HCT116 (cell line): ENCODE measurements around the gene SPEM3. TPM values are rescaled to one million over a fixed set of nuclear protein-coding genes. Genes with fewer than 3 reads are reported as not detected.

Experiments
- ATAC-seq: fragments of 200-7000 bp; cut with Tn5 transposase; 2 replicates; pipeline ENCODE4 v1.9.1; 2020; ENCODE audit warnings: mild to moderate bottlenecking, moderate library complexity
- BruUV-seq: library from RNA; stranded (reverse); fragments of 400-500 nt; replicated peaks from 2 replicates; lab custom pipeline; 2021; lab: Mats Ljungman, UMichigan
- CTCF ChIA-PET: fragments of 300-600 bp; sonication (Branson Sonifier 250); formaldehyde crosslinking; loops from one replicate; lab custom pipeline; 2021; ENCODE audit warnings: antibody characterized with exemption; lab: Charles Lee
- POLR2A ChIA-PET: fragments of 300-600, 350-600 bp; sonication (Branson Sonifier 250); formaldehyde crosslinking; loops from one replicate; lab custom pipeline; 2021; ENCODE audit warnings: antibody characterized with exemption; lab: Charles Lee
- RAD21 ChIA-PET, 2 experiments: fragments of 300-600 bp; sonication (Branson Sonifier 250); formaldehyde crosslinking; loops; one replicate each; lab custom pipeline; 2023; ENCODE audit warnings: low total read pairs in 2 of 2; ENCODE audit not compliant: uncharacterized antibody in 2 of 2, unreplicated experiment in 2 of 2, low non-redundant PET in 1 of 2; lab: Charles Lee
- DNase-seq: peaks from one replicate; pipeline ENCODE4 v3.0.0-alpha.2; 2010; ENCODE audit warnings: low read depth, low spot score
- H2AFZ ChIP-seq: fragments of 200-600 bp; shearing (Covaris generic), sonication (generic); 2 replicates; pipeline ENCODE4 v1.6.1; 2017; ENCODE audit warnings: low read depth, mixed run types, mixed read lengths, antibody characterized with exemption, low read length; ENCODE audit not compliant: poor library complexity, severe bottlenecking
- H3K27ac ChIP-seq: 2 replicates; pipeline ENCODE4 v1.5.1; 2012; ENCODE audit warnings: low read depth, low read length
- H3K27me3 ChIP-seq: fragments of 200-600 bp; sonication (generic); 2 replicates; pipeline ENCODE4 v1.6.1; 2016; ENCODE audit warnings: mixed run types, low read length, mixed read lengths; ENCODE audit not compliant: insufficient read depth
- H3K36me3 ChIP-seq, 2 experiments: fragments of 200-500 bp in 1 of 2; fragments of 200-600 bp in 1 of 2; sonication (Bioruptor generic) in 1 of 2; sonication (generic) in 1 of 2; 2 replicates each; pipeline versions ENCODE4 v1.5.1 to v1.6.1; 2014 to 2016; ENCODE audit warnings: low read length in 2 of 2, inconsistent platforms in 1 of 2, mixed read lengths in 1 of 2, mixed run types in 1 of 2; ENCODE audit not compliant: insufficient read depth in 2 of 2, control insufficient read depth in 1 of 2
- H3K4me1 ChIP-seq, 2 experiments: fragments of 200-600 bp in 1 of 2; sonication (generic) in 1 of 2; 2 replicates each; pipeline versions ENCODE4 v1.5.1 to v1.6.1; 2012 to 2017; ENCODE audit warnings: low read length in 2 of 2, inconsistent platforms in 1 of 2, mild to moderate bottlenecking in 1 of 2, mixed read lengths in 1 of 2, mixed run types in 1 of 2, moderate library complexity in 1 of 2; ENCODE audit not compliant: insufficient read depth in 2 of 2, control insufficient read depth in 1 of 2
- H3K4me2 ChIP-seq: fragments of 200-600 bp; sonication (generic); 2 replicates; pipeline ENCODE4 v1.6.1; 2017; ENCODE audit warnings: mixed run types, low read length, mixed read lengths
- H3K4me3 ChIP-seq, 2 experiments: fragments of 200-600 bp in 1 of 2; sonication (generic) in 1 of 2; replicated peaks in 1 of 2; 2 replicates each; pipeline ENCODE4 v1.5.1; 2011 to 2016; ENCODE audit warnings: low read length in 2 of 2, control low read depth in 1 of 2, low read depth in 1 of 2, mild to moderate bottlenecking in 1 of 2, mixed read lengths in 1 of 2, mixed run types in 1 of 2
- H3K79me2 ChIP-seq: fragments of 200-600 bp; sonication (generic); 2 replicates; pipeline ENCODE4 v1.6.1; 2017; ENCODE audit warnings: mild to moderate bottlenecking, mixed run types, low read length, moderate library complexity, mixed read lengths; ENCODE audit not compliant: insufficient read depth
- H3K9ac ChIP-seq: fragments of 200-600 bp; sonication (generic); 2 replicates; pipeline ENCODE4 v1.6.1; 2016; ENCODE audit warnings: low read length, mixed read lengths
- H3K9me2 ChIP-seq: fragments of 200-600 bp; sonication (generic), shearing (Covaris generic); 2 replicates; pipeline ENCODE4 v1.6.1; 2017; ENCODE audit warnings: mixed run types, mild to moderate bottlenecking, moderate library complexity; ENCODE audit not compliant: insufficient read depth
- H3K9me3 ChIP-seq, 2 experiments: fragments of 200-500 bp in 1 of 2; fragments of 200-600 bp in 1 of 2; sonication (Bioruptor generic) in 1 of 2; sonication (generic) in 1 of 2; 2 replicates each; pipeline ENCODE4 v1.6.1; 2014 to 2017; ENCODE audit warnings: low read length in 2 of 2, mixed read lengths in 2 of 2, inconsistent platforms in 1 of 2, low read depth in 1 of 2, mild to moderate bottlenecking in 1 of 2, mixed run types in 1 of 2, moderate library complexity in 1 of 2; ENCODE audit not compliant: control insufficient read depth in 1 of 2, insufficient read depth in 1 of 2
- H4K20me1 ChIP-seq: fragments of 200-600 bp; sonication (generic), shearing (Covaris generic); 2 replicates; pipeline ENCODE4 v1.6.1; 2017; ENCODE audit warnings: mixed run types, mild to moderate bottlenecking, moderate library complexity; ENCODE audit not compliant: insufficient read depth
- EZH2 ChIP-seq: fragments of 200-600 bp; sonication (generic); IDR thresholded peaks from 2 replicates; pipeline ENCODE4 v1.6.1; 2017; ENCODE audit warnings: antibody characterized with exemption, mixed run types
- POLR2A ChIP-seq: IDR thresholded peaks from 2 replicates; pipeline ENCODE4 v1.7.0; 2011; ENCODE audit warnings: borderline replicate concordance; ENCODE audit not compliant: insufficient read depth, insufficient read length; ENCODE audit errors: extremely low read depth
- RAD21 ChIP-seq: IDR thresholded peaks from 2 replicates; pipeline ENCODE4 v1.6.1; 2012; ENCODE audit warnings: low read depth, mild to moderate bottlenecking
- ZFX ChIP-seq: fragments of 450-650 bp; IDR thresholded peaks from 2 replicates; pipeline ENCODE4 v1.6.1; 2017
- intact Hi-C: fragments of 100-400 bp; cut with micrococcal nuclease; formaldehyde crosslinking; loops from 2 replicates; pipeline ENCODE4 v1.10.0; 2022
- total RNA-seq: library from RNA; stranded (reverse); gene quantifications from one replicate; pipeline ENCODE4 v1.2.1, GENCODE V29; 2021; ENCODE audit not compliant: unreplicated experiment
- TF ChIP-seq, protein P1 (sequence below), 3 experiments: fragments of 200-600 bp in 1 of 3; sonication (generic) in 1 of 3; IDR thresholded peaks in 2 of 3; conservative IDR thresholded peaks in 1 of 3; 2 replicates each; pipeline ENCODE4 v1.5.1; 2012 to 2017; ENCODE audit warnings: low read depth in 2 of 3, low read length in 2 of 3, antibody characterized with exemption in 1 of 3, borderline replicate concordance in 1 of 3, control low read depth in 1 of 3, mild to moderate bottlenecking in 1 of 3, mixed read lengths in 1 of 3, mixed run types in 1 of 3, moderate library complexity in 1 of 3; ENCODE audit not compliant: insufficient read depth in 1 of 3
- TF ChIP-seq, protein P2 (sequence below): IDR thresholded peaks from 2 replicates; pipeline ENCODE4 v1.6.1; 2012
- TF ChIP-seq, protein P3 (sequence below): IDR thresholded peaks from 2 replicates; pipeline ENCODE4 v1.6.1; 2011; ENCODE audit warnings: mild to moderate bottlenecking, low read length, moderate library complexity; ENCODE audit not compliant: insufficient replicate concordance; ENCODE audit errors: extremely low read depth
- TF ChIP-seq, protein P4 (sequence below): IDR thresholded peaks from 2 replicates; pipeline ENCODE4 v1.6.1; 2012

Gene SPEM3
- total RNA-seq, 1 experiment from 2014 or later: not detected

DNA sequence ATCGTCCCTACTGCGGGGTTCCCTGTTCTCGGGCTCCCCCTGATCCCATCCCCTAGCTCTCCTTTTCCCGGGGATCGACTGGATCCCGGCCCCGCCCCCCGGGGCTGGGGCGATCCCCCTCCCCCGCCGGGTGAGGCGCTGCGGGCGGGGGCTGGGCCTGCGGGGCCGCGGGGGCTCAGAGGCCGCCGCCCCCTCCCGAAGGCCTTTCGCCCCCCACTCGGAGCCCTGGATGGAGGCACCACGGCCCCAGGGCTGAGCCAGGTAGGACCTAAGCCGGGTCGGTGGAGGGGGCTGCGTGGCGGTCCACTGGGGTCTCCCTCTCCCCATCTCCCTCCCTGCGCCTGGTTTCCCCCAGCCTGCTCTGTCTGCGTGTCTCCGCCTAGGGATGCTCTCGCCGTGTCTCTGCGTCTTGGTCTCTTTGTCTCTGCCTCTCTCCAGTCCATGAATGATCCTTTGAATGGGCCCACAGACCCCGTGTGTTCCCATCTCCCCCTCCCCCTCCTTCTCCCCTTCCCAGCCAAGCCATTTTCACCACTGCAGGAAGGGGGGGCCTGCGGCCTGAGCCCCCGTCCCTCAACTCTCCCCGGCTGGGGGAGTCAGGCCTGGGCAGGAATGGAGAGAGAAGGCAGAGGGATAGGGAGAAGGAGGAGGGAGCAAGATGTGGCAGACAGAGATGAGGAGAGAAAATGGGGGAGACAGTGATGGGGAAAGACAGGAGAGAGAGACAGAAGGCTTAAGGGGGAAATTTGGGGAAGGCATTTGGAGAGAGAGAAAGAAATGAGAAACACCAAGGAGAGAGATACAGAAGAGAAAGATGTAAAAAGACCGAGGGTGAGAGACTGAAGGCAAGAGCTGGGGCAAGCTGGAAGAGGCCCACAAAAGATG, 23.1 kb upstream of the SPEM3 start:
- no peak for DNase-seq
- ChIA-PET RAD21 (no interaction called here), CTCF (no interaction called here), POLR2A (no interaction called here)
- peaks cover 0 to 6% of the 10 kb centered on the region in 2 experiments; a peak in 1 of 4 replicates for H3K36me3 ChIP-seq
- no peak overlapping the region for H2AFZ ChIP-seq
- no peaks in the 10 kb centered on the region for H3K27me3 ChIP-seq
- BruUV-seq: TSS peak; percentile 65
- H3K9me3 ChIP-seq: no peaks in the 10 kb centered on the region
- intact Hi-C loops: no loop called here
- H3K9me2 ChIP-seq: no peaks in the 10 kb centered on the region
- H3K79me2 ChIP-seq: peaks cover 8% of the 10 kb centered on the region
- TF ChIP-seq, protein P1, sequence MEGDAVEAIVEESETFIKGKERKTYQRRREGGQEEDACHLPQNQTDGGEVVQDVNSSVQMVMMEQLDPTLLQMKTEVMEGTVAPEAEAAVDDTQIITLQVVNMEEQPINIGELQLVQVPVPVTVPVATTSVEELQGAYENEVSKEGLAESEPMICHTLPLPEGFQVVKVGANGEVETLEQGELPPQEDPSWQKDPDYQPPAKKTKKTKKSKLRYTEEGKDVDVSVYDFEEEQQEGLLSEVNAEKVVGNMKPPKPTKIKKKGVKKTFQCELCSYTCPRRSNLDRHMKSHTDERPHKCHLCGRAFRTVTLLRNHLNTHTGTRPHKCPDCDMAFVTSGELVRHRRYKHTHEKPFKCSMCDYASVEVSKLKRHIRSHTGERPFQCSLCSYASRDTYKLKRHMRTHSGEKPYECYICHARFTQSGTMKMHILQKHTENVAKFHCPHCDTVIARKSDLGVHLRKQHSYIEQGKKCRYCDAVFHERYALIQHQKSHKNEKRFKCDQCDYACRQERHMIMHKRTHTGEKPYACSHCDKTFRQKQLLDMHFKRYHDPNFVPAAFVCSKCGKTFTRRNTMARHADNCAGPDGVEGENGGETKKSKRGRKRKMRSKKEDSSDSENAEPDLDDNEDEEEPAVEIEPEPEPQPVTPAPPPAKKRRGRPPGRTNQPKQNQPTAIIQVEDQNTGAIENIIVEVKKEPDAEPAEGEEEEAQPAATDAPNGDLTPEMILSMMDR (IDR thresholded peaks at IDR 0.05 in 2 of 3, conservative IDR thresholded peaks at IDR 0.05 in 1 of 3; ENCODE audit: borderline replicate concordance in 1 of 3, insufficient read depth in 1 of 3, low read depth in 2 of 3, low read length in 2 of 3): no peak
- H4K20me1 ChIP-seq: no peaks in the 10 kb centered on the region
- peak overlapping the region; percentile 84 for H3K9ac ChIP-seq
- peaks cover 23 to 36% of the 10 kb centered on the region in 2 experiments for H3K4me1 ChIP-seq
- H3K4me3 ChIP-seq: peak overlapping the region; percentile 61 to 72
- H3K27ac ChIP-seq: peak overlapping the region; percentile 70
- peak overlapping the region; percentile 81 for H3K4me2 ChIP-seq
- no peak for ATAC-seq

DNA sequence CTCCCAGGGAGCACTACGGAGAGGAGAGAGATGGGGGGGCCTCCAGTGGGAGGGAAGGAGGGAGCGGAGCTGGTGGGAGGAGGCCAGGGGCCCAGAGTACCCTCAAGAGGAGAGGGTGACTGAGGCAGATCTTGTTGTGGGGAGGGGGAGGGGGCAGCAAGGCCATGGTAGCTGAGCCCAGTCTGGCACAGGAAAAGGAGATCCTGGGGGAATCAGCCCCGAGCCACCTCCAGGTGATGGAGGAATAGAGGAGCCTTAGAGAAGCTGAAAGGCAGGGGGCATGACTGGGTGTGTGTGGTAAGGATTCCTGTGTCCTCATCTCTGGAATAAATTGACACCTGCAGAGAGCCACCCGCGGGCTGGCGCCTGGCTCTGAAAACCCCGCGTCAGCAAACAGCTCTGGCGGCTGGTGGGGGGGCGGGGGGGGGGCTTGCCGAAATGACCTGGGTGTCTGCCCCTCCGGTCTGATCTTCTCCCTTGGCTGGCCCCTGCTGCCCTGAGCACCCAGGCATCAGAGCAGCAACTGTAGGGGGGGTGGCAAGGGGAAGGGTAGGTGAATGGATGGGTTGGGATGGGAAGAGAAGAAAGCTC, 22.3 kb upstream of the SPEM3 start:
- Histone ChIP-seq H3K36me3 (peaks cover 0 to 6% of the 10 kb centered on the region in 2 experiments; a peak in 1 of 4 replicates), H3K27ac (no peak overlapping the region), H2AFZ (no peak overlapping the region), H3K79me2 (peaks cover 8% of the 10 kb centered on the region), H3K9me2 (no peaks in the 10 kb centered on the region), H3K4me2 (peak overlapping the region; percentile 81), H3K4me1 (peaks cover 17 to 29% of the 10 kb centered on the region in 2 experiments), H3K27me3 (no peaks in the 10 kb centered on the region), H3K9ac (peak overlapping the region; percentile 84; the same call in 1 of the 2 replicates), H3K4me3 (no peak overlapping the region; a peak in 1 of 4 replicates), H4K20me1 (no peaks in the 10 kb centered on the region), H3K9me3 (no peaks in the 10 kb centered on the region)
- BruUV-seq: no TSS peak
- intact Hi-C loops: no loop called here
- ChIA-PET POLR2A (interaction anchor here (0.6 kb wide), 1 partner anchor 140 kb away, joined by 6 read pairs; no protein-coding TSS in a partner anchor), CTCF (interaction anchor here (1.1 kb wide), 1 partner anchor 31 kb away, joined by 4 read pairs; no protein-coding TSS in a partner anchor), RAD21 (no interaction called here)
- DNase-seq (no peak), ATAC-seq (no peak)
- no peak for TF ChIP-seq POLR2A
- TF ChIP-seq EZH2: no peak
- TF ChIP-seq, protein P2, sequence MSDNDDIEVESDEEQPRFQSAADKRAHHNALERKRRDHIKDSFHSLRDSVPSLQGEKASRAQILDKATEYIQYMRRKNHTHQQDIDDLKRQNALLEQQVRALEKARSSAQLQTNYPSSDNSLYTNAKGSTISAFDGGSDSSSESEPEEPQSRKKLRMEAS: no peak
- TF ChIP-seq ZFX: no peak
- no peak for TF ChIP-seq RAD21
- TF ChIP-seq, protein P3, sequence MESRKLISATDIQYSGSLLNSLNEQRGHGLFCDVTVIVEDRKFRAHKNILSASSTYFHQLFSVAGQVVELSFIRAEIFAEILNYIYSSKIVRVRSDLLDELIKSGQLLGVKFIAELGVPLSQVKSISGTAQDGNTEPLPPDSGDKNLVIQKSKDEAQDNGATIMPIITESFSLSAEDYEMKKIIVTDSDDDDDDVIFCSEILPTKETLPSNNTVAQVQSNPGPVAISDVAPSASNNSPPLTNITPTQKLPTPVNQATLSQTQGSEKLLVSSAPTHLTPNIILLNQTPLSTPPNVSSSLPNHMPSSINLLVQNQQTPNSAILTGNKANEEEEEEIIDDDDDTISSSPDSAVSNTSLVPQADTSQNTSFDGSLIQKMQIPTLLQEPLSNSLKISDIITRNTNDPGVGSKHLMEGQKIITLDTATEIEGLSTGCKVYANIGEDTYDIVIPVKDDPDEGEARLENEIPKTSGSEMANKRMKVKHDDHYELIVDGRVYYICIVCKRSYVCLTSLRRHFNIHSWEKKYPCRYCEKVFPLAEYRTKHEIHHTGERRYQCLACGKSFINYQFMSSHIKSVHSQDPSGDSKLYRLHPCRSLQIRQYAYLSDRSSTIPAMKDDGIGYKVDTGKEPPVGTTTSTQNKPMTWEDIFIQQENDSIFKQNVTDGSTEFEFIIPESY: no peak
- TF ChIP-seq, protein P4, sequence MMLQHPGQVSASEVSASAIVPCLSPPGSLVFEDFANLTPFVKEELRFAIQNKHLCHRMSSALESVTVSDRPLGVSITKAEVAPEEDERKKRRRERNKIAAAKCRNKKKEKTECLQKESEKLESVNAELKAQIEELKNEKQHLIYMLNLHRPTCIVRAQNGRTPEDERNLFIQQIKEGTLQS: no peak
